Measurements from ENCODE around the gene ZHX3. TPM values are rescaled to one million over a fixed set of nuclear protein-coding genes. Genes with fewer than 3 reads are reported as not detected.

ZHX3 gene
- total and polyA plus RNA-seq, 2 of the 13 experiments (the other 11 are each of a cell fraction or from before 2014, with no cell fraction given), result 8.4 to 11.7 TPM

GRCh38 chr20:41141153-41141815, 176.2 kb downstream of the ZHX3 start (continued):
- TF ChIP-seq ZNF503 (CRISPR knock-in tag; IDR thresholded peaks at IDR 0.05) (no peak), ZNF713 (CRISPR knock-in tag; IDR thresholded peaks at IDR 0.05) (peak; percentile 51; the same call in 1 of the 2 replicates), REXO4 (CRISPR knock-in tag; IDR thresholded peaks at IDR 0.05; ENCODE audit: borderline replicate concordance) (no peak), ZNF382 (CRISPR knock-in tag; IDR thresholded peaks at IDR 0.05; ENCODE audit: borderline replicate concordance) (no peak), ZNF550 (CRISPR knock-in tag; IDR thresholded peaks at IDR 0.05; ENCODE audit: borderline replicate concordance) (peak; percentile 88; the same call in 1 of the 2 replicates), ZBTB20 (CRISPR knock-in tag; IDR thresholded peaks at IDR 0.05; ENCODE audit: borderline replicate concordance, low read depth) (no peak), ZNF879 (CRISPR knock-in tag; IDR thresholded peaks at IDR 0.05) (no peak), ZSCAN31 (CRISPR knock-in tag; IDR thresholded peaks at IDR 0.05; ENCODE audit: low read depth) (no peak), ZXDC (CRISPR knock-in tag; IDR thresholded peaks at IDR 0.05) (no peak), CHCHD3 (CRISPR knock-in tag; IDR thresholded peaks at IDR 0.05) (no peak), GATAD1 (CRISPR knock-in tag; IDR thresholded peaks at IDR 0.05) (no peak), HINFP (CRISPR knock-in tag; IDR thresholded peaks at IDR 0.05; ENCODE audit: low read depth) (no peak), ZNF333 (CRISPR knock-in tag; IDR thresholded peaks at IDR 0.05; ENCODE audit: borderline replicate concordance) (no peak), SOX5 (CRISPR knock-in tag; IDR thresholded peaks at IDR 0.05; ENCODE audit: borderline replicate concordance) (peak; percentile 31; the same call in 1 of the 2 replicates), HOXD1 (CRISPR knock-in tag; IDR thresholded peaks at IDR 0.05) (no peak), ZNF224 (CRISPR knock-in tag; IDR thresholded peaks at IDR 0.05) (no peak), ZNF557 (CRISPR knock-in tag; IDR thresholded peaks at IDR 0.05) (no peak), ZC3H4 (CRISPR knock-in tag; IDR thresholded peaks at IDR 0.05; ENCODE audit: borderline replicate concordance) (no peak), TBX2 (CRISPR knock-in tag; IDR thresholded peaks at IDR 0.05; ENCODE audit: borderline replicate concordance) (no peak), NFE2L1 (CRISPR knock-in tag; IDR thresholded peaks at IDR 0.05; ENCODE audit: borderline replicate concordance) (0 out of 2 replicates have a peak, but pooled peaks have one; percentile 41), ZSCAN30 (CRISPR knock-in tag; IDR thresholded peaks at IDR 0.05) (no peak), BRD4 (CRISPR knock-in tag; IDR thresholded peaks at IDR 0.05) (0 out of 2 replicates have a peak, but pooled peaks have one; percentile 9), POGK (CRISPR knock-in tag; conservative IDR thresholded peaks at IDR 0.05) (no peak)
